Neural crest cell (in vitro differentiated cells): Measurements from ENCODE around the gene MYH7. TPM values are rescaled to one million over a fixed set of nuclear protein-coding genes. Genes with fewer than 3 reads are reported as not detected.

Experiments
- DNase-seq: peaks from one replicate; pipeline ENCODE4 v3.0.0; 2021; ENCODE audit warnings: low read depth, mixed read lengths, low spot score
- H3K27ac Mint-ChIP-seq: one replicate; pipeline ENCODE4 v1.8.0; 2021; ENCODE audit warnings: mild to moderate bottlenecking, mixed read lengths; ENCODE audit not compliant: unreplicated experiment
- H3K27me3 Mint-ChIP-seq: 2 replicates; pipeline ENCODE4 v1.8.0; 2021; ENCODE audit warnings: low read depth, mild to moderate bottlenecking, mixed read lengths
- H3K36me3 Mint-ChIP-seq: 2 replicates; pipeline ENCODE4 v1.8.0; 2021; ENCODE audit warnings: low read depth, mild to moderate bottlenecking, mixed read lengths
- H3K4me1 Mint-ChIP-seq: 2 replicates; pipeline ENCODE4 v1.8.0; 2021; ENCODE audit warnings: mixed read lengths
- H3K4me3 Mint-ChIP-seq: one replicate; pipeline ENCODE4 v1.8.0; 2021; ENCODE audit warnings: mild to moderate bottlenecking, mixed read lengths
- H3K9me3 Mint-ChIP-seq: 2 replicates; pipeline ENCODE4 v1.8.0; 2021; ENCODE audit warnings: mixed read lengths
- CTCF ChIP-seq: fragments of 200-600 bp; sonication (generic); conservative IDR thresholded peaks from 2 replicates; pipeline ENCODE4 v1.5.0; 2021; ENCODE audit warnings: antibody characterized with exemption, mild to moderate bottlenecking
- total RNA-seq: library from RNA; stranded (reverse); gene quantifications from 2 replicates; pipeline ENCODE4 v1.2.1, GENCODE V29; 2021

The MYH7 gene
- total RNA-seq, 1 donor from 2014 or later = 0.05 TPM

GRCh38 chr14:23371865-23372264 is 63.6 kb downstream of the MYH7 start:
- TF ChIP-seq CTCF = no peak
- H3K27me3 Mint-ChIP-seq = no peaks in the 10 kb centered on the region
- no peak overlapping the region for H3K4me3 Mint-ChIP-seq
- no peaks in the 10 kb centered on the region for H3K36me3 Mint-ChIP-seq
- DNase-seq = no peak
- peaks cover 18% of the 10 kb centered on the region for H3K4me1 Mint-ChIP-seq
- H3K27ac Mint-ChIP-seq = no peak overlapping the region
- H3K9me3 Mint-ChIP-seq = no peaks in the 10 kb centered on the region

- peaks cover 13% of the 10 kb centered on the region for H3K4me1 Mint-ChIP-seq
- no peak for TF ChIP-seq CTCF
- H3K36me3 Mint-ChIP-seq = no peaks in the 10 kb centered on the region
- H3K9me3 Mint-ChIP-seq = no peaks in the 10 kb centered on the region
- H3K27me3 Mint-ChIP-seq = no peaks in the 10 kb centered on the region
- no peak for DNase-seq
- H3K27ac Mint-ChIP-seq = no peak overlapping the region
- no peak overlapping the region for H3K4me3 Mint-ChIP-seq
Measured at GRCh38 chr14:23370221-23370620, 65.2 kb downstream of the MYH7 start.

- Mint-ChIP-seq H3K4me3 (peak overlapping the region; percentile 85), H3K27me3 (peaks cover 2% of the 10 kb centered on the region), H3K9me3 (no peaks in the 10 kb centered on the region), H3K27ac (peak overlapping the region; percentile 97), H3K4me1 (peaks cover 39% of the 10 kb centered on the region), H3K36me3 (peaks cover 6% of the 10 kb centered on the region)
- no peak for TF ChIP-seq CTCF
- DNase-seq = peak; percentile 77
Measured at GRCh38 chr14:23366426-23366921, 69.0 kb downstream of the MYH7 start.

- Mint-ChIP-seq H3K36me3 (peaks cover 9% of the 10 kb centered on the region), H3K4me1 (peaks cover 45% of the 10 kb centered on the region), H3K27ac (peak overlapping the region; percentile 35), H3K4me3 (peak overlapping the region; percentile 85), H3K27me3 (peaks cover 2% of the 10 kb centered on the region), H3K9me3 (no peaks in the 10 kb centered on the region)
- no peak for TF ChIP-seq CTCF
- peak; percentile 22 for DNase-seq
Measured at GRCh38 chr14:23365732-23366425, 69.6 kb downstream of the MYH7 start.

DNA sequence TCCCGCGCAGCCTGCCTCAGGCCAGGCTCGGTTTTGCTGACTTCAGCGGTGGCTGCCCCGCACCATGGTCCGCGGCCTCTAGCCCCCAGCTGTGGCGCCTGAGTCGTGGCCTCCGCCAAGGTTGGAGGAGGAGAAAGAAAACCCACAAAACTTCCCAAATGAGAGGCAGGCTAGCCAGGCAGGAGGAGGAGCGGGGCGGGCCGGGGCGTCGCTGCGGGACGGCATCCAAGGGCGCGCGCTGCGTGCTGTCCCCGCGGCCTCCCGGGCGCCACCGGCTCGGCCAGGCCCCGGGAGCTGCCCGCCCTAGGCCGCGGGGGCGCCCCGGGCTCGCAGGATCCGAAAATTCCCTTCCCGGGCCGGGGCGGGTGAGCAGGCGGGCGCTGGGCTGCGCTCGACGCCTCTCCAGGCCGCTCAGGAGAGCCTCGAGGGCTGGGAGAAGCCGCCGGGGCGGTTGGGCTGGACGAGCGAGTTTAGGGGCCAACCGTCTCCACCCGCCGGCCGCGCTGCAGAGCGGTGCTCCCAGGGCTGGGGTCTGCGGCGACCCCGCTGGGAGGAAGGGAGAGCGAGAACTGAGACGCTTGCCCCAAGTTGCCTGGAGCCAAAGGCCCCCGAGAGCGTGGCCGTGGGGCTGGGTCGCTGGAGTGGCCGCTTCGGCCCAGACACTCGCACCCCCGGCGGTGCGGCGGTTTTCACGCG is 70.3 kb downstream of the MYH7 start, which contains the start of gene EFS:
TSS of gene EFS (minus strand) at position 137 of the 696 bp plus-strand sequence. CDS start 147 bp downstream, outside the sequence.
- peak within 1 kb of the TSS; percentile 100 for H3K27ac Mint-ChIP-seq
- peaks cover 46% of the 10 kb centered on the region for H3K4me1 Mint-ChIP-seq
- no peaks in the 10 kb centered on the region for H3K9me3 Mint-ChIP-seq
- no peak for TF ChIP-seq CTCF
- peak within 1 kb of the TSS; percentile 94 for H3K4me3 Mint-ChIP-seq
- peak; percentile 30 for DNase-seq
- H3K27me3 Mint-ChIP-seq = peaks cover 2% of the 10 kb centered on the region
- H3K36me3 Mint-ChIP-seq = peaks cover 10% of the 10 kb centered on the region
